ENCODE data around the gene ZFYVE27.

GRCh38 chr10:97701438-97702069 is 35.4 kb upstream of the ZFYVE27 start:
- TF ChIP-seq EZH2phosphoT487 (IDR thresholded peaks at IDR 0.05; ENCODE audit: insufficient read depth, low read depth) (no peak), EZH2 (IDR thresholded peaks at IDR 0.05; ENCODE audit: insufficient read depth, poor library complexity, severe bottlenecking) (no peak)

Measured in GM23248 (cell line).